Inflammatory macrophage treated with lipopolysaccharide for 4 hours (primary cell): Measurements from ENCODE around the gene ETF1.

Experiments used
- DNase-seq: peaks from one replicate; pipeline ENCODE4 v3.0.0-alpha.2; 2020

ETF1 gene

DNA sequence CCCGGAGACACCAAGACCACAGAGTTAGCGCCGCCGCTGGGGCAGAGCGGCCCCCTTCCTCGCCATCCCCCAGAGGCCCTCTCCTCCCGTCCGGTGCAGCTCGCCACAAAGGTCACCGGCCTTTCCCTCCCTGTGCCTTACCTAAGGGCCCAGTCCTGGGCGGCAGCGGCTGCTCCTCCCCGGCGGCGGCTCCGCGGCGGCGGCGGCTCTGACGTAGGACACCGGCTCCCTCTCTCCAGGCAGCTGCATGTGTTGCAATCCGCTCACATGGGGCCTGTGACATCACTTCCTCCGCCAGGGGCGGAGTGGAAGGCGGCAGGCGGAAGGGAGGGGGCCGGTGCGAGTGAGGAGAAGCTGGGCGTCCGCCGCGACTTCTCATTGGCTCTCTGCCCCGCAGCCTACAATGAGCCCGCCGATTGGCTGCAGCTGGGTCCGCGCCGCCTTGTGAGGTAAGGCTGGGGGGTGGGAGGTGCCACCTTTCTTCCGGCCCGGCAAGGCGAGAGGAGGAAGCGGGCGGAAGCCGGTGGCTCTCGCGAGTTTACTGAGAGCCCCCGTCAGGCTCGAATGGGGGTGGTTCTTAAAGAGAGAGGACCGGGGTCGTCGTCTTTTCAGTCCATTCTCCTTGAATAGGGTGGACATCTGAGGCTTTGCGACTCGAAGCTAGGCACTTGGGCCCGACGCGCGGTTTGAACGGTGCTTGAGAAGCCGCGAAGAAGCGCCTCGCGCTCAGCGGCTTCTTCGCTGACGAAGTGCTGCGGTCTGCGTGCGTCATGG lies at the start of gene ETF1:
ETF1 (minus strand) TSS at position 281 of the 774 bp plus-strand sequence. CDS start 318 bp downstream, outside the sequence.
- peak; percentile 100 for DNase-seq

DNA sequence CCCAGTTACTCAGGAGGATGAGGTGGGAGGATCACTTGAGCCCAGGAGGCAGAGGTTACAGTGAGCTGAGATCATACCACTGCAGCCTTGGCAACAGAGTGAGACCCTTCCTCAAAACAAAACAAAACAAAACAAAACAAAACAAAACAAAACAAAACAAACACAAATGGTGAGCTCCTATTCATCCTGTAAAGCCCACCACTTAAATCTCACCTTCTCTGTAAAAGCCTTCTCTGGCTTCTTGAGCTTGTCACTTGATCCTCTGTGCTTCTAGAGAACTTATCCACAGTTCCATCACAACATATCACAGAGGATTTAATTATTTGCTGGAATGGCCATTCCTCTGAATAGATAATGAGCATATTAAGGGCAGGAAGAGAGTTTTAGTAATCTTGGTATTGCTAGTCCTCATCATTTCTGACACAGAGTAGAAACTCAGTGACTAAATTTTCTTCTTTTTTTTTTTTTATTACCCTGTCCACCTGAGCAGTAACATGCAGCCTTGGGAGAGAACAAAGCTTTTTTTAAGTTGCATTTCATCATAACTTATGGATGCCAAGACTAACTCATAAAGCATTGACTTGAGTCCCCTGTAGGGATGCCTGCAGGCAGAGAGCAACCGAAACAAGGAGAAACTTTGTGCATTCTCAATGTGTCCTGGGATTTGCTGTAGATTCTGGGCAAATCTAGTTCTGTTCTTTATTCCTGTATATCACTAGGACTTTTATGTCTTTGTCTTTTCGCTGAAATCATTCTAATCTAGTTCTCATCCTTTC lies 45.2 kb upstream of the ETF1 start:
- no peak for DNase-seq

DNA sequence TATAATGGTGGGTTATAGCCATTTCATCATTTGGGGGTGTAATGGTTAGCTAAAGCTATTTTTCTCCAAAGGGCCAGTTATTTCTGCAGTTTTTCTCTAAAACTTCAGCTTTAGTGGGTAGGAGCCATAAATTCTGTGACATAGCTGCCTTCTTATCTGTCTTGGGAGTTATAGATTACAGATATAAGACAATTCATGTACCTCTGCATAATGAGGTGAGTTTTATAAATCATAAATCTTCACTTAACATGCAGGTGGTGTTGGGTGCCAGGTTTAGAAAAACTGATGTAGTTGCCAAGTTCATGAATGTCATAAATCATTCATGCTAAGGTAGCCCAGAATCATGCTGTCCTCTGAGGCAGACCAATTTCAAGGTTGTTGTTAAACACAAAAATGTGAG lies 42.1 kb upstream of the ETF1 start:
- no peak for DNase-seq

DNA sequence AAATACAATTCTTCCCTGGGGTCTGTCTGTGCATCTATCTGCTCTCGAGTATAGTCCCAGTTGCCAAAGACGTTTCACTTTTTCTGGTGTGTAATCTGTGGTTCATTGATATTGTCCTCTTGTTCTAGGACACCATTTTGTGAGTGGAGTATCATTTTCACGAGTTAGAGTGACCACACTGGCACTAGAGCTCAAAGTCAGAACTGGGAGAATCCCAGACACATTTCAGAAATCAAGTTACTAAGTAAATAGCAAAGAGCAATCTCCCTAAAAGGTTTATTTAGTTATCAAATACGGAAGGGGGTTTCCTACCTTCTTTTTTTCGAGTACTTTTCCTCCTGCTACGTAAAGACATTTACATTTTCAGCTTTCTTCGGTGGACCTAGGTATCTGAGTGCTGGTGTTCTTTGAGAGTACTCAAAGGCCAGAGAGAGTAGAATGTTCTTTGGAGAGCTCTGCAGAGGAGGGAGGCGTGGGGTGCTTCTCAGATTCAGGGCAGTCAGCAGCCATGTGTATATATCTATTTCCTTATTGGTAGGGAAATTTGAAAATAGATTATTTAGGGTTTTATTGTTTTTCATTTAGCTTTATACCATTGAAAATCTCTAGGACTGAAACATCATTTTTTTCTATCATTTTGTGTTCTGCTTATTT lies 41.1 kb upstream of the ETF1 start:
- no peak for DNase-seq

DNA sequence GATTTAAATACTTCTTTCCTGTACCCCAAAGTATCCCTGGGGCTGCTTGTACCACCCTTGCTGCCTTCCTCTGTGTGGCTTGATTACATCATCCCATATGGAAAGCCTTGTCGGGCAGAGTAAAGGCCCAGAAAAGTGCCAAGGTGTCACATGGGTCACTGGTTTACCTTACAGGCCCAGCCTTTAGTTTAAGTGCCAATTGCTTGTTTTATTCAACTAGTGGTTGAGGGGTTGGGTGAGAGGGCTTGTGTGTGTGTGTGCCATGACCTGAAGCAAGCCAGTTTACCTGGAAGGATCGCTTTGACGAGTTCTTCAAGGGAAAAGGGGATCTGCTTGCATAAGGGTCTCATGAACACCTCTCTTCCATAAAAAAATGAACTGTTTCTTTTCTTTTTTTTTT lies 39.9 kb upstream of the ETF1 start:
- no peak for DNase-seq

DNA sequence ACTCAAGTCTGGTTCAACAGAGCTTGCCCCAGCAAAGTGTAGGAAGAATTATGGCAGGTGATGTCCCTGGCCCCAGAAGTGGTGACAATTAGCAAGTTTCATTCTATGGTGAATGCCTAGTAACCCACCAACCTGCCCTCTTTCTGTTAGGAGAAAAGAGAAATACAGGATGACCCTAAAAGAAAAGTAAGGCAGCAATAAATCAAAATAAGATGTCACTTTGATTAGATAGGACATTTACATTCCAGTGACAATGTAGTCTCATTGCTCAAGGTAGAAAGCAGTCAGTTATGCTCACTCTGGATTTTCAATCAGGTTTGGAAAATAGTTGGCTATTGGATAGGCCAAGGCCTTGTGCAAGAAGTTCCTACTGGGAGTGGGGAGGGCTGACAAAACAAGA lies 37.7 kb upstream of the ETF1 start:
- DNase-seq: no peak

DNA sequence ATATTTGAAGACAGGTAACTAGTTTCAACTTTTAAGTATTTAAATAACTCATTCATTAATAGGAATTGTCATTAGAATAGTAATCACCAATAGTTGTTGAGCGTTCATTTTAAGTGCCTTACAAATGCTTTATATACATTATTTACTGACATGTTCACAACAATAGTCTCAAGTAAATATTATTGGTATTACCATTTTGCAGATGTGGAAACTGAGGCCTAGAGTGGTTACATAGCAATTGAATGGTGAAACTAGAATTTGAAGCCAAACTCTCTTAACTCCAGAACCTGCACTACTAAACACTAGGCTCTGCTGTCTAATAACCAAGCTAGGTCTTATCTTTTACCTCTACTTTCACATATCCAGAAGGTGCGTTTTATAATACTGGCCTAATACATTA lies 37.0 kb upstream of the ETF1 start:
- DNase-seq: no peak

DNA sequence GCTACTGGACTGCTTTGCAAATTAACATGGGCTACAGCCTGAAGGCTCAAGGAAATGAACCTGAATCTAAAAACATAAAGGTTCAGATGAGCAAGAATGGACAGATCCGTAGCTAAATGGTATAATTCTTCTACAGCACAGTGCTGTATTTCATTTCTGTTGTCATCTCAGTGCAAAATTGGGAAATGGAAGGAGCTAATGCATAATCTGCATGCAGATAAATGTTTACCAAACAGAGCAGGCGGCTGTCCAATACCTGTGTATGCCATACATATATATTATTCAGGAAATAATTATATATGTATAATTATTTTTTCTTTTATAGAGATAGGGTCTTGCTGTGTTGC lies 36.5 kb upstream of the ETF1 start:
- no peak for DNase-seq

DNA sequence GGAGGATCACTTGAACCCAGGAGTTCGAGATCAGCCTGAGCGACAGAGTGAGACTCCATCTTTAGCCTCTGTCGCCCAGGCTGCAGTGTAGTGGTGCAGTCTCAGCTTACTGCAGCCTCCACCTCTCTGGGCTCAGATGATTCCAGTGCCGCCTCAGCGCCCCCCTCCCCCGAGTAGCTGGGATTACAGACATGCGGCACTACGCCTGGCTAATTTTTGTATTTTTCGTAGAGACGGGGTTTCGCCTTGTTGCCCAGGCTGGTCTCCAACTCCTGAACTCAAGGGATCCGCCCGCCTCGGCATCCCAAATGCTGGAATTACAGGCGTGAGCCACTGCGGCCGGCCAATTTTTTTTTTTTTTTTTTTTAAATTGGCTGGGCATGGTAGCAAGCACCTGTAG lies 34.4 kb upstream of the ETF1 start:
- DNase-seq: no peak

DNA sequence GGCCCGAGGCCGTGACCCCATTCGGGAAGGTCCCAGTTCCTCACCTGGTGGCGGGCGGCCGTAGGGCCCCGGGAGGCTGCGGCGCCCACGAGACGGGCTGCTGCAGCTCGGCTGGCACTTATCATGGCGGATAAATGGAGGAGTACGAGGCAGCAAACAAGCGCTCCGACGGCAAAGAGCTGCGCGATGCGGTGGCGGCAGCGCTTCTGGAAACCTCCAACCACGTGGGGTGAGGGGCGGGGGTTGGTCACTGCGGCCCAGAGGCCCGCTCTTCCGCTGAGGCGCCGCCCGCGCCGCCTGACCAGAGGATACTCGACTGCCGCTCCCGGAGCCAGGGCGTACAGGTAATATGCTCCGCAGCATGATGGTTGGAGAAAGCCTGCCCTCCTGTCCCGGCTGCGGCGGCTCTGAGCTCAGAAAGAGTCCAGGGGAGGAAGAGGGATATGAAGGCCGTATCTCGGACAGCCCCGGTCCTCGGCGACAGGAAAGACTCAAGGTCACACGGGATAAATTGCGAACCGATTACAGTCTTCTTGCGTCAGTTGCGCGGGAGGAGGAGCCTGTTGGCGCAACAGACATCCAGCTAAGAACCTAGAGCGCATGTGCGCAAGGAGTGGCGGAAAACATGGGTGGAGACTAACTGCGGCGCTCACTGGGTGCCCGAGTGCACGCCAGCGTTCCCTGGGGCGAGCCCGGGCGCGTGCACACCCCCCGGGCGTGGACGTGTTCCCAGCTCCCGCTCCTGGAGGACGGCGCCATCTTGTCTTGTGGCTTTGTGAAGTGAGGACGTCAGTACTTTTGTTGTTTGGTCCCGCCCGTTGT lies 32.4 kb upstream of the ETF1 start, which contains the start of gene HSPA9:
HSPA9 (minus strand) TSS at position 208 of the 822 bp plus-strand sequence; CDS start at position 125, 83 bp downstream.
- DNase-seq: peak; percentile 100

DNA sequence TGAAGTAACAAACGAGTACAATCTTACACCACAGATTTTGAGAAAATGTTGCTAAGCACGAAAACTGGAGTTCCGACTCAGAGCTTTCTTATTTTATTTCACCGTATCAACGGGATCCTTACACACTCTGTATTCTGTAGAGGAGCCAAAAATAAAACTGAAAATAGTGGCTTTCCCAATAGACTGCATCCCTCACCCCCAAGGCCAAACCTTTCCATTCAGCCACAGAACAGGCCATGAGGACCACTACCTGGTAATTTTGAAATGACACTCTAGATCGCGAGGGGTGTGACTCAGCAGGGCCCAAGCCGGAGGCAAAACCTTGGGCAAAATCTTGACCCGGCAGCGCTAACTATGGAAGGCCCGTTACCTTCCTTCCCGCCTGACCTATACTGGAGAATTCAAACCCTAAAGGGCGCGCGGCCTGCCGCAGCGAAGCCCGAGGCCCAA lies 31.7 kb upstream of the ETF1 start:
- no peak for DNase-seq

DNA sequence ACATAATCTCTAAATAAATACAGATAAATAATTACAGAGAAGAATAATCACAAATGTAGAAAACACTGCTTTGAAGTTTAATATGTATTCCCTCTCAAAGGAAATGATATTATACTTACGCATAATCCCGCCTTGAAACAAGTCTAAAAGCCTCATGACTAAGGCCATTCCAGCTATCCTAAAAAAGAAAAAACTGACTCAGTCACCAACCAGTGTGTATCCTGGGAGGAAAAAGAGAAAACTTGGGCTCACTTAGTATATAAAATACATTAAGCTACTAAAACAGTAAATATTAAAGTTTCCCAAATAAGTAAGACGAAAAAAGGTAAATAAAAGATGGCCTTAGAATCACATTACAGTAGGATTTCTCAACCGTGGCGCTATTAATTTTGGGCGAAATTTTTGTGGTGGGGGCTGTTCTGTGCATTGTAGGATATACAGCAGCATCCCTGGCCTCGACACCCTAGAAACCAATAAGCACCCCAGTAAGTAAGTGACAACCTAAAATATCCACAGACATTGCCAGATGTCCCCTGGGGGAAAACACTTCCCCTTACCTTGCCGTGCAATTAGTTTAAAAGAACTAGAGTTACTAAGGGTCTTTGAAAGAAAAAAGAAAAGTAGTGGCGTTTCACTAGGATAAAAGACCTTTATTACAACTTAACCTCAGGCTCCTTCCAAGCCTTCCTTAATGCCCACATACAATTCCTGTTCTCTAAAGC lies 31.1 kb upstream of the ETF1 start:
- DNase-seq: no peak

DNA sequence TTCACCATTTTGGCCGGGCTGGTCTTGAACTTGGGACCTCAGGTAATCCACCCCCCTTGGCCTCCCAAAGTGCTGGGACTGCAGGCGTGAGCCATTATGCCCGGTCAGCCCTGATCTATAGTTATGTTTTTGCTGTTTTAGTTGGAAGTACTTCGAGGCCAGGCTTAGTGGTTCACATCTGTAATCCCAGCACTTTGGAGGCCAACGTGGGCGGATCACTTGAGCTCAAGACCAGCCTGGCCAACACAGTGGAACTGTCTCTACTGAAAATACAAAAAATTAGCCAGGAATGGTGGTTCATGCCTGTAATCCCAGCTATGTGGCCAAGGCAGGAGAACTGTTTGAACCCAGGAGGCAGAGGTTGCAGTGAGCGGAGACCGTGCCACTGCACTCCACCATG lies 30.2 kb upstream of the ETF1 start:
- no peak for DNase-seq

DNA sequence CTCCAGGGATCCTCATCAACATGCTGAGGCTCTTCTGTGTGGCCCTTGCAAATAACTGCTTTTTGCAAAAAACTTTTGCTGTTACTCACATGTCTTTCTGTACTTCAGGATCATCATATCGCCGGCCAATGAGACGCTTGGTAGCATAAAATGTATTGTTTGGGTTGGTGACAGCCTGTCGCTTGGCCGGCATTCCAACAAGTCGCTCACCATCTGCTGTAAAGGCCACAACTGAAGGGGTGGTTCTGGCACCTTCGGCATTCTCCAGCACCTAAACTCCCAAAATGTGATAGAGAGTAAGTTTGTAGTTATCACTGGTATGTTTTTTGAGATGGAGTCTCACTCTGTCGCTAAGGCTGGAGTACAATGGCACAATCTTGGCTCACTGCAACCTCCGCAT lies 27.8 kb upstream of the ETF1 start:
- no peak for DNase-seq

DNA sequence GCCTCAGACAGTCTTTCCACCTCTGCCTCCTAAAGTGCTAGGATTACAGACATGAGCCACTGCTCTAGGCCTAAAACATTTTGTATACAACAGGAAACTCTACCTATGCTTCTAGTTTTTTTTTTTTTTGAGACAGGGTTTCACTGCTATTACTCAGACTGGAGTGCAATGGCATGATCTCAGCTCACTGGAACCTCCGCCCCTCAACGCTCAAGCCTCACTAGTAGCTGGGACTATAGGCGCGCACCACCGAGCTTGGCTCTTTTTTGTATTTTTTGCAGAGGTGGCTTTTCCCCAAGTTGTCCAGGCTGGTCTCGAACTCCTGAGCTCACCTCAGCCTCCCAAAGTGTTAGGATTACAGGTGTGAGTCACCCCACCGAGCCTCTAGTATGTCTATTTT lies 26.7 kb upstream of the ETF1 start:
- DNase-seq: no peak

DNA sequence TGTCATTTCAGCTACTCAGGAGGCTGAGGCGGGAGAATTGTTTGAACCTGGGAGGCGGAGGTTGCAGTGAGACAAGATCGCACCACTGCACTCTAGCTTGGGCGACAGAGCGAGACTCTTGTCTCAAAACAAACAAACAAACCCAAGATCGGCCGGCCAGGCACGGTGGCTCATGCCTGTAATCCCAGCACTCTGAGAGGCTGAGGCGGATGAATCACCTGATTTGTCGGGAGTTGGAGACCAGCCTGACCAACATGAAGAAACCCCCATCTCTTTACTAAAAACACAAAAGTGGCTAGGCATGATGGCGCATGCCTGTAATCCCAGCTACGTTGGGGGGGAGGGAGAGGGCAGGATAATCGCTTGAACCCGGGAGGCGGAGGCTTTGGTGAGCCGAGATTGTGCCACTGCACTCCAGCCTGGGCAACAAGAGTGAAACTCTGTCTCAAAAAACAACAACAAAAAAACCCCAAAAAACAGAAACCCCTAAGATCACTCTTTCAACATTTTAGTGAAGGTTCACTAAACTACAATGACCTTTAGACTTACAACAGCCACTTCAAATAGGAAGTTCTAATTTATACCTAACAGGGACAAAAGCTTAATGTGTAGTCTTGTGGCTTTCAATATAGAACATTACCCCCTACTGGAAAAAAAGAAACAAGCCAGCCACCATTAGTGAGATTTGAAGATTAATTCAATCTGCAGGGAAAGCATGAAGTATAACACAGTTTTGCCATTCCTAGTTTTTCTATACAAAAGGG lies 25.2 kb upstream of the ETF1 start:
- no peak for DNase-seq

DNA sequence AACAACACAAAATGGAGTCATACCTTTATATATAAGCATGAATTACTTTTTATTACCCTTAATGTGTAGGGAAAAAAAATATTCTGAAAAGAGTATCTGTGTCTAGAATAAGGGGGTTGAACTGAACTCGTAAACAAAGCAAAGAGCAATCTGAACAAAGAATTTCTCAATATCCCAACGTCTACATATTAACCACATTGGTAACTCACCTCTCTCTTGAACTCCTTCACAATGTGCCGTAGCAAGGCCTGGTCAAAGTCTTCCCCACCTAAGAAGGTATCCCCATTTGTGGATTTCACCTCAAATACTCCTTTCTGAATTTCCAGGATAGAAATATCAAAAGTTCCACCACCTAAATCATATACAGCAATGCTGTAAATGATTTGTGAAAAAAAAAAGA lies 23.8 kb upstream of the ETF1 start:
- no peak for DNase-seq

DNA sequence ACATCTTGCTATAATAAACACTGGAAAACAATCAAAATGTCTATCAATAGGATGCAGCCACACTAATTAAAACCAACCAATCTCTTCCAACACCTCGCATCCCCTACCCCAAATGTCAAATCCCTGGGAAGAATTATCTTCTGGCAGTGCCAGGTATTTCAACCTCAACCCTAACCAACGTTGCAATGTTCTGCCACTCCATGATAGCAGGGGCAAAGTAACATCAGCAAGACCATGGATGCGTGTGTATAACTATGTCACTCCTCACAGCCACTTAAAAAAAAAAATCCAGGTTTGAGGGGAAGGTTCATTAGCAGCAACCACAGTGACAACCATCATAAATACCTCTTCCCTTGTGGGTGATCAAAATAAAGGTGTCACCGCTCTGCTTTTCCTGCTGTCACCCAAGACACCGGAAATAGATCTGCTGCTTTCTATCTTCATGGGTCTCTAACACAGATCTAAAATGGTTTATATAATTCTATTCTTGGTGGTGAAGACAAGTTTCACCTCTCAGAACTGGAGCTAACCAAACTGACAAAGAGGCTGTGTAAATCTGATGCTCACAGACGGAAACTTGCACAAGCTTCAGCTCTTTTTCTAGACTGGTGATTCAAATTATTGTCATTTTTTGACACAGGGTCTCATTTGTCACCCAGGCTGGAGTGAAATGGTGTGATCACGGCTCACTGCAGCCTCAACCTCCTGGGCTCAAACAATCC lies 22.2 kb upstream of the ETF1 start:
- DNase-seq: no peak

DNA sequence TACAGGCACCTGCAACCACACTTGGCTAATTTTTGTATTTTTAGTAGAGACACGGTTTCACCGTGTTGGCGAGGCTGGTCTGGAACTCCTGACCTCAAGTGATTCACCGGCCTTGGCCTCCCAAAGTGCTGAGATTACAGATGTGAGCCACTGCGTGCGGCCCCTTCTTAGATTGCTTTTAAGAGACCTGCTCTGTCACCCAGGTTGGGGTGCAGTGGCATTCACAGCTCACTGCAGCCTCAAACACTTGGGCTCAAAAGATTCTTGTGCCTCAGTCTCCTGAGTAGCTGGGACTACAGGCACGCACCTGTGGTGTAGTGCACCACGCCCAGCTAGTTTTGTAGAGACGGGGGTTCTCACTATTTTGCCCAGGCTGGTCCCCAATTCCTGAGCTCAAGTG lies 21.2 kb upstream of the ETF1 start:
- no peak for DNase-seq

DNA sequence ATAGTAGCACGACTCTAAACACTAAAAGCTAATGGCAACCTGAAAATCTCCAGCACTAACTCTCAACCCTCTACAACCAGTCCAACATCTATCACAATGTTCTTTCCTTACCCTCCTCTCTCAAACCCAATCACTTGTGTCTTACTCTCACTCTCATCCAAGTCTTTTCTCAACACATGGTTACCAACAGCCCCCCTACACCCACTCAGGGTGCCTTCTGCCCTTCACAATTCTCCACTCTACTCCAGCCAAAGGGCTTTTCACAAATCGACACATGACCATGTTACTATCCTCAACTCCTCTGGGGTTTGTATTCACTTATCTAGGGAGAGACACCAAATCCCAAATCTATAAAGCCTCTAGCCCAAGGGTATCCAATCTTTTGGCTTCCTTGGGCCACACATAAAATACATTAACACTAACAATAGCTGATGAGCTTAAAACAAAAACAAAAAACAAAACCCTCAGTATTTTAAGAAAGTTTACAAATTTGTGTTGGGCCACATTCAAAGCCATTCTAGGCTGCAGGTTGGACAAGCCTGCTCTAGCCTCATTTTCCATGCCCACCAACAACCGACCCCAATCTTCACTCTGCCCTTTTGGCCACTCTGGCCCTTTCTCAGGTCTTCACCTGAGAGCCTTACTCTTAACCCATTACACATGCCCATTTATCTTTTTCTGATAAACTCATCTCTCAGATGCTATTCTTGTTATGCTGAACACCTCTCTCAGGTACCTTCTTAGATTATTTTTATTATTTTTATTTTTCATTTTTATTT lies 20.5 kb upstream of the ETF1 start:
- no peak for DNase-seq
